Caco-2 (cell line): Measurements from ENCODE around the gene TMEM176A. TPM values are rescaled to one million over a fixed set of nuclear protein-coding genes. Genes with fewer than 3 reads are reported as not detected.

Source experiments
- BruUV-seq: library from RNA; stranded (reverse); fragments of 400-500 nt; replicated peaks from 2 replicates; lab custom pipeline; 2021; lab: Mats Ljungman, UMichigan
- CTCF ChIA-PET: fragments of 300-600 bp; sonication (Branson Sonifier 250); formaldehyde crosslinking; loops from one replicate; lab custom pipeline; 2022; ENCODE audit warnings: antibody characterized with exemption; lab: Charles Lee
- POLR2A ChIA-PET: fragments of 300-600 bp; sonication (Branson Sonifier 250); formaldehyde crosslinking; loops from one replicate; lab custom pipeline; 2022; ENCODE audit warnings: antibody characterized with exemption; lab: Charles Lee
- DNase-seq, 2 experiments: peaks; one replicate each; pipeline versions ENCODE4 v3.0.0 to v3.0.0-alpha.2; 2020 to 2022
- H3K27me3 ChIP-seq: replicated peaks from 2 replicates; pipeline ENCODE4 v1.6.0; 2011; ENCODE audit warnings: low read length; ENCODE audit not compliant: control insufficient read depth, insufficient read depth
- H3K36me3 ChIP-seq: 2 replicates; pipeline ENCODE4 v1.5.1; 2011; ENCODE audit warnings: low read length; ENCODE audit not compliant: control insufficient read depth, insufficient read depth
- H3K4me1 ChIP-seq: fragments of 250-450 bp; sonication (Bioruptor Pico); 2 replicates; pipeline ENCODE4 v1.5.1; 2020; ENCODE audit warnings: mild to moderate bottlenecking
- H3K4me3 ChIP-seq: 2 replicates; pipeline ENCODE4 v1.5.1; 2011; ENCODE audit warnings: low read depth, mild to moderate bottlenecking, control low read depth, low read length
- H3K9me3 ChIP-seq: fragments of 250-450 bp; sonication (Bioruptor Pico); 2 replicates; pipeline ENCODE4 v1.5.1; 2020; ENCODE audit warnings: mild to moderate bottlenecking, moderate library complexity
- H3K27ac Mint-ChIP-seq: one replicate; pipeline ENCODE4 v1.8.0; 2022; ENCODE audit warnings: mixed read lengths; ENCODE audit not compliant: unreplicated experiment
- H3K27me3 Mint-ChIP-seq: one replicate; pipeline ENCODE4 v1.8.0; 2022; ENCODE audit warnings: mixed read lengths; ENCODE audit not compliant: insufficient read depth, unreplicated experiment
- H3K36me3 Mint-ChIP-seq: one replicate; pipeline ENCODE4 v1.8.0; 2022; ENCODE audit warnings: mild to moderate bottlenecking, mixed read lengths; ENCODE audit not compliant: insufficient read depth, unreplicated experiment
- H3K4me1 Mint-ChIP-seq: one replicate; pipeline ENCODE4 v1.8.0; 2022; ENCODE audit warnings: low read depth, mixed read lengths; ENCODE audit not compliant: unreplicated experiment
- H3K4me3 Mint-ChIP-seq: one replicate; pipeline ENCODE4 v1.8.0; 2022; ENCODE audit warnings: mild to moderate bottlenecking, moderate library complexity, mixed read lengths; ENCODE audit not compliant: unreplicated experiment
- H3K9me3 Mint-ChIP-seq: one replicate; pipeline ENCODE4 v1.8.0; 2022; ENCODE audit warnings: mixed read lengths; ENCODE audit not compliant: unreplicated experiment
- intact Hi-C: fragments of 100-400 bp; cut with micrococcal nuclease; formaldehyde crosslinking; loops from one replicate; pipeline ENCODE4 v1.10.0; 2022; ENCODE audit not compliant: unreplicated experiment
- total RNA-seq: library from RNA; stranded (reverse); gene quantifications from 2 replicates; pipeline ENCODE4 v1.2.3, GENCODE V29; 2022
- TF ChIP-seq, protein P1 (sequence below), 2 experiments: fragments of 200-600 bp in 1 of 2; IDR thresholded peaks; 1 replicate in 1 of 2; 2 replicates in 1 of 2; pipeline versions ENCODE4 v1.5.1 to v1.8.0; 2011 to 2022; ENCODE audit warnings: antibody characterized with exemption in 1 of 2, control low read depth in 1 of 2, inconsistent platforms in 1 of 2, low read depth in 1 of 2, low read length in 1 of 2, mild to moderate bottlenecking in 1 of 2, moderate library complexity in 1 of 2; ENCODE audit not compliant: insufficient read depth in 1 of 2, severe bottlenecking in 1 of 2, unreplicated experiment in 1 of 2

The TMEM176A gene
- total RNA-seq, 1 experiment from 2014 or later: 49.6 TPM

DNA sequence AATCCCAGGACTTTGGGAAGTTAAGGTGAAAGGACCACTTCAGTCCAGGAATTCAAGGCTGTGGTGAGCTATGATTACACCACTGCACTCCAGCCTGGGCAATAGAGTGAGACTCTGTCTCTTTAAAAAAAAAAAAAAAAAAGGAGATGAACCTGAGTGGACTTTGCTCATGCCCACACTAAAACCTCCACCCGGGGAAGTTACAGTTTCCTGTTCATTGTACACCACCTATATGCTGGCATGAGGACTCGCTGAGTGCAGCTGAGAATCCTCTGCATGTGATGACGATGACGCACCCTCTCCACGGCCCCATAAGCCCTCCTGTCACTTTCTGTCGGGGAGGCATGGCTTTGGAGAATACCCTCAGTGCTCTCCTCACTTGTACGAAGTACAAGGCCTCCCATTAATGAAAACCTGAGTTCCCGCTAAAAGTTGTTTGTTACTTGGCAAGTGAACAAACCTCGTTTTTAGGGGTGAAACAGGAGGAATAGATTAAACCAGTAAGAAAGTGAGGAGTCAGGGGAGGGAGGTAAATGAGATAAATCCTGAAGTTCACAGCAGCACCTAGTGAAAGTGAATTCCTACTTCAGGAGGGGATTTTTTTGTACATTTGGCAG, 16.3 kb upstream of the TMEM176A start:
- ChIA-PET POLR2A (interaction anchor here (0.6 to 0.7 kb wide), 2 partner anchors 48 to 192 kb away, joined by 6 to 7 read pairs; no protein-coding TSS in a partner anchor), CTCF (interaction anchor here (0.6 kb wide), 3 partner anchors 55 to 395 kb away, joined by 3 to 8 read pairs (median 4); partner anchors contain the start of gene AOC1)
- intact Hi-C loops: no loop called here
- no peaks in the 10 kb centered on the region for H3K9me3 Mint-ChIP-seq
- no peaks in the 10 kb centered on the region for H3K9me3 ChIP-seq
- H3K4me3 Mint-ChIP-seq: no peak overlapping the region
- no peak overlapping the region for H3K4me3 ChIP-seq
- H3K27ac Mint-ChIP-seq: peak overlapping the region; percentile 46
- peaks cover 18% of the 10 kb centered on the region for H3K4me1 ChIP-seq
- peak; percentile 20 to 73 for DNase-seq
- no peaks in the 10 kb centered on the region for H3K27me3 Mint-ChIP-seq
- no peaks in the 10 kb centered on the region for H3K36me3 ChIP-seq
- no peaks in the 10 kb centered on the region for H3K36me3 Mint-ChIP-seq
- peaks cover 7% of the 10 kb centered on the region for H3K4me1 Mint-ChIP-seq
- no TSS peak for BruUV-seq
- TF ChIP-seq, protein P1, sequence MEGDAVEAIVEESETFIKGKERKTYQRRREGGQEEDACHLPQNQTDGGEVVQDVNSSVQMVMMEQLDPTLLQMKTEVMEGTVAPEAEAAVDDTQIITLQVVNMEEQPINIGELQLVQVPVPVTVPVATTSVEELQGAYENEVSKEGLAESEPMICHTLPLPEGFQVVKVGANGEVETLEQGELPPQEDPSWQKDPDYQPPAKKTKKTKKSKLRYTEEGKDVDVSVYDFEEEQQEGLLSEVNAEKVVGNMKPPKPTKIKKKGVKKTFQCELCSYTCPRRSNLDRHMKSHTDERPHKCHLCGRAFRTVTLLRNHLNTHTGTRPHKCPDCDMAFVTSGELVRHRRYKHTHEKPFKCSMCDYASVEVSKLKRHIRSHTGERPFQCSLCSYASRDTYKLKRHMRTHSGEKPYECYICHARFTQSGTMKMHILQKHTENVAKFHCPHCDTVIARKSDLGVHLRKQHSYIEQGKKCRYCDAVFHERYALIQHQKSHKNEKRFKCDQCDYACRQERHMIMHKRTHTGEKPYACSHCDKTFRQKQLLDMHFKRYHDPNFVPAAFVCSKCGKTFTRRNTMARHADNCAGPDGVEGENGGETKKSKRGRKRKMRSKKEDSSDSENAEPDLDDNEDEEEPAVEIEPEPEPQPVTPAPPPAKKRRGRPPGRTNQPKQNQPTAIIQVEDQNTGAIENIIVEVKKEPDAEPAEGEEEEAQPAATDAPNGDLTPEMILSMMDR (IDR thresholded peaks at IDR 0.05; ENCODE audit: insufficient read depth in 1 of 2, low read depth in 1 of 2, low read length in 1 of 2, severe bottlenecking in 1 of 2, unreplicated experiment in 1 of 2): no peak
- H3K27me3 ChIP-seq: no peaks in the 10 kb centered on the region

DNA sequence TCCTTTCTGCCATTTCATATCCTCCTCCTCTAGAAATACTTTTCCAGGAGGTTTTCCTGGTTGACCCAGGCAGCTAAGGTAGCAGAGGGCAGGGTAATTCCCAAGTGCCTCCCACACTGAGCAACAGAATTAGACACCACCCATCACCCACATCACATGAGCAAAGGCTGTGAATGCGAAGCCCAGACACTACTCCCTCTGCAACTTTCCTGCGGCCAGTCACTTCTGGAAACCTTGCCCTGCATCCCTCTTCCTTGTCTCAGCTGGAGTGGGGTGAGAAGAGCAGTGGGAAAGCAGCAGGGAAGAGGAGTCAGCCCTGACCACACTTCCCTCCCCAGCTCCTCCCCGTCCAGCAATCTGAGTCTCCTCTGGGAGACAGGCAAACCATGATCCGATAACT, 15.6 kb upstream of the TMEM176A start:
- Mint-ChIP-seq H3K4me3 (no peak overlapping the region), H3K9me3 (no peaks in the 10 kb centered on the region), H3K27ac (no peak overlapping the region), H3K4me1 (peaks cover 7% of the 10 kb centered on the region), H3K36me3 (no peaks in the 10 kb centered on the region), H3K27me3 (no peaks in the 10 kb centered on the region)
- H3K4me1 ChIP-seq: peaks cover 18% of the 10 kb centered on the region
- DNase-seq: no peak
- H3K4me3 ChIP-seq: no peak overlapping the region
- H3K9me3 ChIP-seq: no peaks in the 10 kb centered on the region
- no peaks in the 10 kb centered on the region for H3K27me3 ChIP-seq
- POLR2A ChIA-PET: no interaction called here
- intact Hi-C loops: no loop called here
- BruUV-seq: no TSS peak
- H3K36me3 ChIP-seq: no peaks in the 10 kb centered on the region
- TF ChIP-seq, protein P1 (IDR thresholded peaks at IDR 0.05; ENCODE audit: insufficient read depth in 1 of 2, low read depth in 1 of 2, low read length in 1 of 2, severe bottlenecking in 1 of 2, unreplicated experiment in 1 of 2): no peak
- CTCF ChIA-PET: interaction anchor here (0.7 kb wide), 1 partner anchor 157 kb away, joined by 3 read pairs; no protein-coding TSS in a partner anchor

DNA sequence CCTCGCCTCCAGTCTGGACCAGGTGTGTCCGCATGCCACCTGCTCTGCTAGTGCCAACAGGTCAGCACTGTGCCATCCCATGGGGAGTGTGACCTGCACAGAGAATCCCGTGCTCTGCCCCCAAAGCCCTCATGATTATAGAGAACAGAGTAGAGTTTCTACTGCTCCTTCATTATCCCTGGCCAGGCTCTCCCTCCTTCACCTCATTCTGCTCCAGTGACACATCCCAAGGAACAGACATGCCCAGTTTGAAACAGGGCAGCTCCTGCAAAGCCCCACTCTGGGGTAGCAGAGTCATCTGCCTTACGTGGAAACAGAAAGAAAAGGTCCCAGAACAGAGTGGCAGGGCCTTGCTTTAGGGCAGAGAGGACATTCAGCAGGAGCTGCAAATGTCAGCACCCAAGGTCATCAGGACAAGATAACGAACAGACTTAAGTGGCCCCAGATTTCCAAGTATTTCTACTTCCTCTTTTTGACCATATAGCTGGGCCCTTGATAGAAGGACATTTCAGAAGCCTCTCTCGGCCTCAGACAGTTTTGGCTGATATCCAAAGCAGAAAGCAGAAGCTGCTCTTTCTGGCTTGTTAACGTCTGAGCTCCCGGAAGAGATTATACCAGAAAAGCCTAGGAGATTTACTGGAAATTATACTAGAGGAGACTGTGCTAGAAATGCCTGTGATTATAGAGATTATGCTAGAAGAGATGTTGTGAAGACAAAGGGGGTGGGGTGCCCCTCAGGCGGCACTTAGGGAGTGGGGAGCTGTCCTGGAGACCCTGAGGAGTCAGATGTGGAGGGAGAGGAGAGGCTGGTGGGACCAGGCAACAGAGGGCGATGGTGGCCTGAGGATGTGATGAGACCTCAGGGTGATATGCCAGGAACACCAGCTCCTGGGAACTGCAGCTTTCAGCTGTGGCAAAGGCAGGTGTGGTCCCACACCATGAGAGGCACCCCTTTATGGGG, 13.0 kb upstream of the TMEM176A start:
- H3K27ac Mint-ChIP-seq: no peak overlapping the region

More for the DNA sequence above, 13.0 kb upstream of the TMEM176A start:
- Mint-ChIP-seq H3K36me3 (no peaks in the 10 kb centered on the region), H3K27me3 (no peaks in the 10 kb centered on the region), H3K9me3 (no peaks in the 10 kb centered on the region), H3K4me1 (no peaks in the 10 kb centered on the region), H3K4me3 (no peak overlapping the region)
- Histone ChIP-seq H3K9me3 (no peaks in the 10 kb centered on the region), H3K27me3 (no peaks in the 10 kb centered on the region), H3K4me1 (peaks cover 18% of the 10 kb centered on the region), H3K36me3 (no peaks in the 10 kb centered on the region; the same call in 1 of the 2 replicates), H3K4me3 (no peak overlapping the region)
- POLR2A ChIA-PET: interaction anchor here (0.6 kb wide), 1 partner anchor 173 kb away, joined by 4 read pairs; no protein-coding TSS in a partner anchor
- CTCF ChIA-PET: interaction anchor here (0.5 to 1.3 kb wide), 7 partner anchors 9 to 150 kb away, joined by 3 to 7 read pairs (median 5); no protein-coding TSS in a partner anchor
- no TSS peak for BruUV-seq
- TF ChIP-seq, protein P1 (IDR thresholded peaks at IDR 0.05; ENCODE audit: insufficient read depth in 1 of 2, low read depth in 1 of 2, low read length in 1 of 2, severe bottlenecking in 1 of 2, unreplicated experiment in 1 of 2): peak in 1 of 2 experiments; percentile 33
- peak in 1 of 2 experiments; percentile 34 for DNase-seq
- intact Hi-C loops: no loop called here
